ENCODE data around the gene ATF7.
"Not testable (repeated sequence)": the region's sequence is repeated elsewhere in the genome, so short reads cannot be mapped to it uniquely, and the experiment has no call there.

The ATF7 gene

GRCh38 chr12:53482626-53483168, 143.5 kb downstream of the ATF7 start:
- no peak for DNase-seq (ENCODE audit: low read depth in 2 of 2)

- no peak for DNase-seq (ENCODE audit: low read depth in 2 of 2)
Observed at GRCh38 chr12:53481939-53482586, 144.1 kb downstream of the ATF7 start.

- DNase-seq (ENCODE audit: low read depth in 2 of 2) = not testable (repeated sequence)
Observed at GRCh38 chr12:53481458-53481857, 144.7 kb downstream of the ATF7 start.

GRCh38 chr12:53480491-53481442, 145.4 kb downstream of the ATF7 start:
- no peak for DNase-seq (ENCODE audit: low read depth in 2 of 2)

GRCh38 chr12:53479331-53479730, 146.9 kb downstream of the ATF7 start:
- no peak for DNase-seq (ENCODE audit: low read depth in 2 of 2)

- no peak for DNase-seq (ENCODE audit: low read depth in 2 of 2)
Observed at GRCh38 chr12:53478865-53479264, 147.3 kb downstream of the ATF7 start.

- DNase-seq (ENCODE audit: low read depth in 2 of 2) = no peak
Observed at GRCh38 chr12:53476769-53477209, 149.4 kb downstream of the ATF7 start.

GRCh38 chr12:53474819-53475218, 151.4 kb downstream of the ATF7 start:
- DNase-seq (ENCODE audit: low read depth in 2 of 2) = no peak

- no peak for DNase-seq (ENCODE audit: low read depth in 2 of 2)
Observed at GRCh38 chr12:53474077-53474476, 152.1 kb downstream of the ATF7 start.

GRCh38 chr12:53472056-53472582, 154.1 kb downstream of the ATF7 start:
- DNase-seq (ENCODE audit: low read depth in 2 of 2) = no peak

GRCh38 chr12:53468282-53468681, 157.9 kb downstream of the ATF7 start:
- DNase-seq (ENCODE audit: low read depth in 2 of 2) = no peak

GRCh38 chr12:53467880-53468279, 158.3 kb downstream of the ATF7 start:
- DNase-seq (ENCODE audit: low read depth in 2 of 2) = no peak

- DNase-seq (ENCODE audit: low read depth in 2 of 2) = no peak
Observed at GRCh38 chr12:53467082-53467481, 159.1 kb downstream of the ATF7 start.

GRCh38 chr12:53466640-53467039, 159.5 kb downstream of the ATF7 start:
- no peak for DNase-seq (ENCODE audit: low read depth in 2 of 2)

GRCh38 chr12:53465679-53466078, 160.5 kb downstream of the ATF7 start:
- no peak for DNase-seq (ENCODE audit: low read depth in 2 of 2)

GRCh38 chr12:53464685-53465418, 161.3 kb downstream of the ATF7 start:
- DNase-seq (ENCODE audit: low read depth in 2 of 2) = no peak

- no peak for DNase-seq (ENCODE audit: low read depth in 2 of 2)
Observed at GRCh38 chr12:53463802-53464560, 162.2 kb downstream of the ATF7 start.

GRCh38 chr12:53462935-53463334, 163.2 kb downstream of the ATF7 start:
- no peak for DNase-seq (ENCODE audit: low read depth in 2 of 2)

- no peak for DNase-seq (ENCODE audit: low read depth in 2 of 2)
Observed at GRCh38 chr12:53461591-53461990, 164.6 kb downstream of the ATF7 start.

GRCh38 chr12:53461059-53461458, 165.1 kb downstream of the ATF7 start:
- DNase-seq (ENCODE audit: low read depth in 2 of 2) = no peak

- DNase-seq (ENCODE audit: low read depth in 2 of 2) = no peak
Observed at GRCh38 chr12:53459097-53459496, 167.1 kb downstream of the ATF7 start.
